ENCODE results near the gene GCNT3. TPM values are rescaled to one million over a fixed set of nuclear protein-coding genes. Genes with fewer than 3 reads are reported as not detected.

GCNT3 gene
- total RNA-seq, 1 experiment from 2014 or later, result 11.6 TPM

DNA sequence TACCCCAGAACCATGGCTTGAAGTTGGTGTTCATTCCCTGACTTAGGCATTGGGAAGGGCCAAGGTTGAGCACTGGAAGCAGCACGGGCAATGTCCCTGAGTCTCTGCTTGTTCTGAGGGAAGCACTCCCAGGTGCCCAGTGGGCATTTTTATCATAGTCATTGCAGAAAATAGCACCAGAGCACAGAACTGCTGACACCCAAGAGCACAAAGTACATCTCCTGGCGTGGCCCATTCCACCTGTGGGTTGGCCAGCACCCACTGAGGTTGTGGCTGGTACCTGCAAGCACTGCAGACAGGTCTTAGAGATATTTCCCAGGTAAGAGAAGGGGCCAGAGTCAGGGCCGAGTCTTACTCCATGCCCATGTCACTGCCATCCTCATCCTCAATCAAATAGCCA, 28.5 kb upstream of the GCNT3 start:
- TF ChIP-seq, protein P1, sequence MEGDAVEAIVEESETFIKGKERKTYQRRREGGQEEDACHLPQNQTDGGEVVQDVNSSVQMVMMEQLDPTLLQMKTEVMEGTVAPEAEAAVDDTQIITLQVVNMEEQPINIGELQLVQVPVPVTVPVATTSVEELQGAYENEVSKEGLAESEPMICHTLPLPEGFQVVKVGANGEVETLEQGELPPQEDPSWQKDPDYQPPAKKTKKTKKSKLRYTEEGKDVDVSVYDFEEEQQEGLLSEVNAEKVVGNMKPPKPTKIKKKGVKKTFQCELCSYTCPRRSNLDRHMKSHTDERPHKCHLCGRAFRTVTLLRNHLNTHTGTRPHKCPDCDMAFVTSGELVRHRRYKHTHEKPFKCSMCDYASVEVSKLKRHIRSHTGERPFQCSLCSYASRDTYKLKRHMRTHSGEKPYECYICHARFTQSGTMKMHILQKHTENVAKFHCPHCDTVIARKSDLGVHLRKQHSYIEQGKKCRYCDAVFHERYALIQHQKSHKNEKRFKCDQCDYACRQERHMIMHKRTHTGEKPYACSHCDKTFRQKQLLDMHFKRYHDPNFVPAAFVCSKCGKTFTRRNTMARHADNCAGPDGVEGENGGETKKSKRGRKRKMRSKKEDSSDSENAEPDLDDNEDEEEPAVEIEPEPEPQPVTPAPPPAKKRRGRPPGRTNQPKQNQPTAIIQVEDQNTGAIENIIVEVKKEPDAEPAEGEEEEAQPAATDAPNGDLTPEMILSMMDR (IDR thresholded peaks at IDR 0.05; ENCODE audit: unreplicated experiment), result no peak
- DNase-seq, result no peak
- intact Hi-C loops (cut with micrococcal nuclease; ENCODE audit: unreplicated experiment), result no loop called here
- BruUV-seq (replicated peaks), result no TSS peak
- Mint-ChIP-seq H3K4me3 (ENCODE audit: low read depth, unreplicated experiment) (no peak overlapping the region), H3K36me3 (ENCODE audit: insufficient read depth, unreplicated experiment) (peaks cover 12% of the 10 kb centered on the region), H3K4me1 (ENCODE audit: low read depth, unreplicated experiment) (peaks cover 11% of the 10 kb centered on the region), H3K27ac (ENCODE audit: unreplicated experiment) (no peak overlapping the region), H3K27me3 (ENCODE audit: unreplicated experiment) (no peaks in the 10 kb centered on the region), H3K9me3 (ENCODE audit: low read depth, unreplicated experiment) (no peaks in the 10 kb centered on the region)
- CTCF ChIA-PET, result no interaction called here

DNA sequence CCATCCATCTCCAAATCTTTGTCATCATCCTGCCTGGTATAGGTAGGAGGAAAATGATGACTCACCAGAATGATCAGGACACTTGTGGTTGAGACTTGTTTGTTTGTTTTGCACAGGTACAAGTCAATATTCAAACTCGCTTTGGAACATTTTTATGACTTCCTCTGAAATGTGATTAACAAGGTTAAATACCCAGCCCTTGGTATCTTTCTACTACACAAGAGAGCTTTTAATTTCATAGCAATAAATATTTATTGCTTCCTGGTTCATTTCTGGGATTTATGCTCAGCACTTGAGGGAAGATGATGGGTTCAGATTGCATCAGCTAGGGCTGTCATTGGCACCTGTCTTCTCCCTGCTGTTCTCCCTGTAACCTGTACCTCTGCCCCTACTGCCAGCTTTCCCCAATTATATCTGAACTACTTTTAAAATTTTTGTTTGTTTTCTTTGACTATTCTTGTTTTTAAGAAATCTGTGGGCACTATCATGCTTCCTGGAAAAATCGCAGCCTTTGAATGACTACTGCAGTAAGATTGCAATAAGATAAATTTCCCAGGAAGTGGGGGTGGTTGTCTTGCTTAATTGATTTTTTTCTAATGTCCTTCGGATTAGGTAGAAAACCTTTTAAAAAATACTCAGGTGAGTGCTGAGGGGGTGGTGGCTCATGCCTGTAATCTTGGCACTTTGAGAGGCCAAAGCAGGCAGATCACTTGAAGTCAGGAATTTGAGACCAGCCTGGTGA, 24.3 kb upstream of the GCNT3 start:
- intact Hi-C loops (cut with micrococcal nuclease; ENCODE audit: unreplicated experiment), result loop anchor here (2.0 kb wide), 1 partner anchor 18 kb away; no protein-coding TSS in a partner anchor
- peak; percentile 30 for DNase-seq
- Mint-ChIP-seq H3K36me3 (ENCODE audit: insufficient read depth, unreplicated experiment) (peaks cover 12% of the 10 kb centered on the region), H3K27ac (ENCODE audit: unreplicated experiment) (peak overlapping the region; percentile 95), H3K9me3 (ENCODE audit: low read depth, unreplicated experiment) (no peaks in the 10 kb centered on the region), H3K4me1 (ENCODE audit: low read depth, unreplicated experiment) (peaks cover 26% of the 10 kb centered on the region), H3K27me3 (ENCODE audit: unreplicated experiment) (no peaks in the 10 kb centered on the region), H3K4me3 (ENCODE audit: low read depth, unreplicated experiment) (peak overlapping the region; percentile 11)
- CTCF ChIA-PET, result interaction anchor here (0.6 to 1.9 kb wide), 6 partner anchors 8 to 33 kb away, joined by 3 to 6 read pairs (median 4); partner anchors contain the start of gene GCNT3
- TF ChIP-seq, protein P1 (IDR thresholded peaks at IDR 0.05; ENCODE audit: unreplicated experiment), result no peak
- BruUV-seq (replicated peaks), result no TSS peak

DNA sequence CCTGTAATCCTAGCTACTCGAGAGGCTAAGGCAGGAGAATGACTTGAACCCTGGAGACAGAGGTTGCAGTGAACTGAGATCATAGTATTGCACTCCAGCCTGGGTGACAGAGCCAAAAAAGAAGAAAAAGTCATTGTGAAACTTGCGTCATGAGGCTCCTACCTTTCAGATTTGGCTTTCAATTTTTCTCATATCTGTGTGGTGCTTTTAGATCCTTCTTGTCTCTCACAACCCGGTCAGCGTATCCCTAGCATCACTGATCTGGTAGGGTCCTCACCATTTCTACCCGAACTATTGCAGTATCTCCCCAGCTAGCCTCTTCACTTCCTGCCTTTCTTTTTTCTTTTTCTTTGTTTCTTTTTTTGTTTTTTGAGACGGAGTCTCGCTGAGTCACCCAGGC, 21.6 kb upstream of the GCNT3 start:
- DNase-seq, result no peak
- Mint-ChIP-seq H3K27me3 (ENCODE audit: unreplicated experiment) (no peaks in the 10 kb centered on the region), H3K36me3 (ENCODE audit: insufficient read depth, unreplicated experiment) (peaks cover 16% of the 10 kb centered on the region), H3K27ac (ENCODE audit: unreplicated experiment) (peak overlapping the region; percentile 40), H3K4me3 (ENCODE audit: low read depth, unreplicated experiment) (no peak overlapping the region), H3K9me3 (ENCODE audit: low read depth, unreplicated experiment) (no peaks in the 10 kb centered on the region), H3K4me1 (ENCODE audit: low read depth, unreplicated experiment) (peaks cover 39% of the 10 kb centered on the region)
- TF ChIP-seq, protein P1 (IDR thresholded peaks at IDR 0.05; ENCODE audit: unreplicated experiment), result no peak
- CTCF ChIA-PET, result interaction anchor here (0.7 to 1.8 kb wide), 2 partner anchors 27 to 448 kb away, joined by 4 read pairs; no protein-coding TSS in a partner anchor
- intact Hi-C loops (cut with micrococcal nuclease; ENCODE audit: unreplicated experiment), result no loop called here
- BruUV-seq (replicated peaks), result no TSS peak

DNA sequence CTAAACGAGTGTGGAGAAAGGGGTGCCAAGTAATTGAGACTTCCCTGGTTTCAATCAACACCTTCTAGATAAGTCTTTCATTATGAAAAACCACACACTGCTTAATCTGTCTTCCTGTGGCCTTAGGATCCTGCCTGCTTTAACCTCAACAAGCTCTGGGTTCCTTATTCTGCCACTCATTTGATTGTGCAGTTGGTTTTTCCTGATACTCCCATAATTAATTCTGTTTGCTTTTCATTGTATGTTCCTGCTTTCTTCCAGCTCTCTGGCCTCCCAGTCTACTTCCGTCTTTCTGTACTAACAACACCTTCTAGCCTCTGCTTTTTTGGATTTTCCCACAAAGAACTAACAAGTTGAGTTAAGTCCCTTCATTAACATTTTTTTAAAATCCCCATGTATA, 20.2 kb upstream of the GCNT3 start:
- no TSS peak for BruUV-seq (replicated peaks)
- CTCF ChIA-PET, result interaction anchor here (0.6 to 1.1 kb wide), 6 partner anchors 10 to 489 kb away, joined by 3 to 6 read pairs (median 4); no protein-coding TSS in a partner anchor
- peak overlapping the region; percentile 88 for H3K27ac Mint-ChIP-seq (ENCODE audit: unreplicated experiment)
- no peak for DNase-seq
- H3K4me3 Mint-ChIP-seq (ENCODE audit: low read depth, unreplicated experiment), result no peak overlapping the region
- peaks cover 28% of the 10 kb centered on the region for H3K36me3 Mint-ChIP-seq (ENCODE audit: insufficient read depth, unreplicated experiment)
- intact Hi-C loops (cut with micrococcal nuclease; ENCODE audit: unreplicated experiment), result no loop called here
- H3K27me3 Mint-ChIP-seq (ENCODE audit: unreplicated experiment), result no peaks in the 10 kb centered on the region
- peaks cover 52% of the 10 kb centered on the region for H3K4me1 Mint-ChIP-seq (ENCODE audit: low read depth, unreplicated experiment)
- H3K9me3 Mint-ChIP-seq (ENCODE audit: low read depth, unreplicated experiment), result no peaks in the 10 kb centered on the region
- TF ChIP-seq, protein P1 (IDR thresholded peaks at IDR 0.05; ENCODE audit: unreplicated experiment), result no peak

Measured in Calu3 (cell line).